Panc1 (cell line): ENCODE data around the gene TCEANC2. TPM values are rescaled to one million over a fixed set of nuclear protein-coding genes. Genes with fewer than 3 reads are reported as not detected.
A peak's percentile ranks its signal among the peaks of the same experiment; 100 is the strongest.

Source experiments
- ATAC-seq: fragments of 200-7000 bp; cut with Tn5 transposase; 2 replicates; pipeline ENCODE4 v1.9.1; 2020; ENCODE audit warnings: mild to moderate bottlenecking, moderate library complexity
- BruUV-seq: library from RNA; stranded (reverse); fragments of 400-500 nt; replicated peaks from 2 replicates; lab custom pipeline; 2021; lab: Mats Ljungman, UMichigan
- CTCF ChIA-PET: fragments of 300-600 bp; sonication (Branson Sonifier 250); formaldehyde crosslinking; loops from one replicate; lab custom pipeline; 2022; ENCODE audit warnings: antibody characterized with exemption; lab: Charles Lee
- POLR2A ChIA-PET: fragments of 300-600 bp; sonication (Branson Sonifier 250); formaldehyde crosslinking; loops from one replicate; lab custom pipeline; 2022; ENCODE audit warnings: antibody characterized with exemption; lab: Charles Lee
- DNase-seq: peaks from one replicate; pipeline ENCODE4 v3.0.0-alpha.2; 2010; ENCODE audit warnings: low read depth, low spot score
- H3K27ac ChIP-seq: 2 replicates; pipeline ENCODE4 v1.5.1; 2011; ENCODE audit warnings: mild to moderate bottlenecking, low read length, inconsistent platforms
- H3K27me3 ChIP-seq: fragments of 200-500 bp; sonication (Bioruptor generic); 2 replicates; pipeline ENCODE4 v1.6.0; 2014; ENCODE audit warnings: low read length, inconsistent platforms; ENCODE audit not compliant: control insufficient read depth, insufficient read depth
- H3K36me3 ChIP-seq: fragments of 200-500 bp; sonication (Bioruptor generic); 2 replicates; pipeline ENCODE4 v1.5.1; 2014; ENCODE audit warnings: inconsistent platforms, mild to moderate bottlenecking, low read length, moderate library complexity; ENCODE audit not compliant: control insufficient read depth, insufficient read depth
- H3K4me1 ChIP-seq: 2 replicates; pipeline ENCODE4 v1.5.1; 2011; ENCODE audit warnings: inconsistent platforms, mild to moderate bottlenecking, low read length, moderate library complexity; ENCODE audit not compliant: control insufficient read depth, insufficient read depth
- H3K4me3 ChIP-seq, 2 experiments: 2 replicates each; pipeline ENCODE4 v1.5.1; 2011 to 2012; ENCODE audit warnings: low read depth in 2 of 2, low read length in 2 of 2, mild to moderate bottlenecking in 2 of 2, inconsistent platforms in 1 of 2, moderate library complexity in 1 of 2
- H3K9me3 ChIP-seq: fragments of 200-500 bp; sonication (Bioruptor generic); 2 replicates; pipeline ENCODE4 v1.5.1; 2014; ENCODE audit warnings: low read depth, mild to moderate bottlenecking, inconsistent platforms, low read length, moderate library complexity; ENCODE audit not compliant: control insufficient read depth, insufficient read depth
- CTCF ChIP-seq: fragments of 450-650 bp; IDR thresholded peaks from 2 replicates; pipeline ENCODE4 v1.5.1; 2017; ENCODE audit warnings: mild to moderate bottlenecking
- POLR2AphosphoS5 ChIP-seq: IDR thresholded peaks from 2 replicates; pipeline ENCODE4 v1.6.1; 2012; ENCODE audit warnings: mild to moderate bottlenecking, low read depth, low read length, moderate library complexity
- REST ChIP-seq, 2 experiments: IDR thresholded peaks; 2 replicates each; pipeline ENCODE4 v1.6.1; 2011 to 2012; ENCODE audit warnings: low read depth in 2 of 2, control low read depth in 1 of 2, low read length in 1 of 2, mild to moderate bottlenecking in 1 of 2, moderate library complexity in 1 of 2; ENCODE audit not compliant: insufficient read depth in 1 of 2
- SIN3A ChIP-seq: IDR thresholded peaks from 2 replicates; pipeline ENCODE4 v1.6.1; 2012; ENCODE audit warnings: low read depth, mild to moderate bottlenecking, low read length, moderate library complexity, borderline replicate concordance; ENCODE audit not compliant: insufficient read depth
- TCF7L2 ChIP-seq: IDR thresholded peaks from 2 replicates; pipeline ENCODE4 v1.6.1; 2011; ENCODE audit warnings: mild to moderate bottlenecking, low read depth, low read length, inconsistent platforms
- in situ Hi-C: cut with HindIII; loops from 2 replicates; pipeline ENCODE4 v1.10.0; 2016; ENCODE audit warnings: low sequenced_read_pairs, low pct_unique_long_range_greater_than_20kb
- intact Hi-C: fragments of 100-400 bp; cut with micrococcal nuclease; formaldehyde crosslinking; loops from one replicate; pipeline ENCODE4 v1.10.0; 2022; ENCODE audit not compliant: unreplicated experiment
- total RNA-seq: library from RNA; stranded (reverse); gene quantifications from one replicate; pipeline ENCODE4 v1.2.1, GENCODE V29; 2021; ENCODE audit not compliant: unreplicated experiment

TCEANC2 gene
- total RNA-seq, 1 experiment from 2014 or later, result 5.1 TPM

GRCh38 chr1:54081306-54082270, 28.2 kb downstream of the TCEANC2 start:
- Histone ChIP-seq H3K36me3 (no peaks in the 10 kb centered on the region), H3K4me1 (no peaks in the 10 kb centered on the region), H3K4me3 (no peak overlapping the region), H3K27me3 (no peaks in the 10 kb centered on the region), H3K9me3 (no peaks in the 10 kb centered on the region), H3K27ac (no peak overlapping the region)
- peak; percentile 54 for DNase-seq
- in situ Hi-C loops (no loop called here), intact Hi-C loops (no loop called here)
- ChIA-PET POLR2A (no interaction called here), CTCF (interaction anchor here (0.6 to 1.4 kb wide), 6 partner anchors 13 to 686 kb away, joined by 3 to 9 read pairs (median 4); no protein-coding TSS in a partner anchor)
- ATAC-seq, result peak; percentile 99
- BruUV-seq, result no TSS peak
- TF ChIP-seq CTCF (peak; percentile 89), POLR2AphosphoS5 (no peak), TCF7L2 (no peak), SIN3A (no peak), REST (IDR thresholded peaks at IDR 0.05; ENCODE audit: insufficient read depth in 1 of 2, low read depth in 2 of 2, low read length in 1 of 2) (no peak)

- DNase-seq (no peak), ATAC-seq (no peak)
- TF ChIP-seq REST (IDR thresholded peaks at IDR 0.05; ENCODE audit: insufficient read depth in 1 of 2, low read depth in 2 of 2, low read length in 1 of 2), result no peak
- TF ChIP-seq TCF7L2, result no peak
- TF ChIP-seq SIN3A, result no peak
- TF ChIP-seq CTCF, result no peak
- TF ChIP-seq POLR2AphosphoS5, result no peak
- in situ Hi-C loops (no loop called here), intact Hi-C loops (no loop called here)
- ChIA-PET POLR2A (no interaction called here), CTCF (no interaction called here)
- Histone ChIP-seq H3K36me3 (no peaks in the 10 kb centered on the region), H3K27me3 (no peaks in the 10 kb centered on the region), H3K4me1 (no peaks in the 10 kb centered on the region), H3K4me3 (no peak overlapping the region), H3K27ac (no peak overlapping the region), H3K9me3 (no peaks in the 10 kb centered on the region)
- BruUV-seq, result no TSS peak
Measured at GRCh38 chr1:54084794-54085193, 31.4 kb downstream of the TCEANC2 start.
